ENCODE results near the gene MVB12B.

GRCh38 chr9:126509718-126510117 lies 183.1 kb downstream of the MVB12B start:
- TF ChIP-seq, protein P1, sequence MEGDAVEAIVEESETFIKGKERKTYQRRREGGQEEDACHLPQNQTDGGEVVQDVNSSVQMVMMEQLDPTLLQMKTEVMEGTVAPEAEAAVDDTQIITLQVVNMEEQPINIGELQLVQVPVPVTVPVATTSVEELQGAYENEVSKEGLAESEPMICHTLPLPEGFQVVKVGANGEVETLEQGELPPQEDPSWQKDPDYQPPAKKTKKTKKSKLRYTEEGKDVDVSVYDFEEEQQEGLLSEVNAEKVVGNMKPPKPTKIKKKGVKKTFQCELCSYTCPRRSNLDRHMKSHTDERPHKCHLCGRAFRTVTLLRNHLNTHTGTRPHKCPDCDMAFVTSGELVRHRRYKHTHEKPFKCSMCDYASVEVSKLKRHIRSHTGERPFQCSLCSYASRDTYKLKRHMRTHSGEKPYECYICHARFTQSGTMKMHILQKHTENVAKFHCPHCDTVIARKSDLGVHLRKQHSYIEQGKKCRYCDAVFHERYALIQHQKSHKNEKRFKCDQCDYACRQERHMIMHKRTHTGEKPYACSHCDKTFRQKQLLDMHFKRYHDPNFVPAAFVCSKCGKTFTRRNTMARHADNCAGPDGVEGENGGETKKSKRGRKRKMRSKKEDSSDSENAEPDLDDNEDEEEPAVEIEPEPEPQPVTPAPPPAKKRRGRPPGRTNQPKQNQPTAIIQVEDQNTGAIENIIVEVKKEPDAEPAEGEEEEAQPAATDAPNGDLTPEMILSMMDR (IDR thresholded peaks at IDR 0.05): no peak
- no peak for TF ChIP-seq POLR2A (IDR thresholded peaks at IDR 0.05)

Data from testis (tissue), 2 donors.